Lower leg skin (tissue), 3 donors: ENCODE results near the gene SERPINC1.

Source experiments
- POLR2A ChIP-seq, 2 donors: fragments of 450-650 bp; IDR thresholded peaks; one replicate each; pipeline ENCODE4 v1.6.1; 2016 to 2017; ENCODE audit warnings: antibody characterized with exemption in 2 of 2, mild to moderate bottlenecking in 1 of 2, moderate library complexity in 1 of 2
- TF ChIP-seq, protein P1 (sequence below), 3 donors: fragments of 450-650 bp; IDR thresholded peaks; one replicate each; pipeline ENCODE4 v1.5.1; 2016; ENCODE audit warnings: antibody characterized with exemption in 3 of 3, mild to moderate bottlenecking in 3 of 3, moderate library complexity in 2 of 3

DNA sequence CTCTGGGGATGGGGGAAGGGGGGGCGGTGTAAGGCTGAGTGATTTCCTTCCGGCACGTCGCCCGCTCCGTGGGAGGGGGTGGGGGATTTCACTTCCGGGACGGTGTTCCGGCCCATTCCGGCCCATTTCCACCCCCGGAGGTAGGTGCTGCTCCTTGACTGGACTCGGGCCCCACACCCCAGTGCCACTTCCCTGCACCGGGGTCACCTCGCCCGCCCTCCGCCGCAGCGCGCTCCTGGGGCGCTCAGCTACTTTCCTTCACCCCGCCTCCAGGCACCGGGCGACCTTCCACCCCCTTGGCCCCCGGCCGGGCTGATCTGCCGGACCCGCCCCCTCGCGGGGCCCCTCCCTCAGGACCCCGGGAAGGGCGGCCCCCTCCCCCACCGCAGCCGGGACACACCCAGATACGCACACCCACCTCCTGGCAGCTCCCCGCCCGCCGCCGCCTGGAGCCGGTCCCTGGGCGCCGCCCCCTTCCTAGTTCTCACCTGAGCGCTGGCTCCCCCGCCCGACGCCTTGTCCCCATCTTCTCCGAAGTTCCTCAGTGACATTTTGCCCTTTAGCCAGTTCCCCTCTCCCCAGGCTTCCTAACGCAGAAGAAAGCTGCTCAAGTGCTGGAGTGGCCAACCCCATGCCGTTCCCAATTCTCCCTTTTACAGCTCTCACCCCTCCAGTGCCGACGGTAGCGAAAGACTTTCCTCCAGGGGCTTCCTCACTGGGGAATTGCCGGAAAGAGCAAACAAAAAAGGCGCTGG, 48.7 kb downstream of the SERPINC1 start, which contains the start of gene ZBTB37:
- TF ChIP-seq, protein P1, sequence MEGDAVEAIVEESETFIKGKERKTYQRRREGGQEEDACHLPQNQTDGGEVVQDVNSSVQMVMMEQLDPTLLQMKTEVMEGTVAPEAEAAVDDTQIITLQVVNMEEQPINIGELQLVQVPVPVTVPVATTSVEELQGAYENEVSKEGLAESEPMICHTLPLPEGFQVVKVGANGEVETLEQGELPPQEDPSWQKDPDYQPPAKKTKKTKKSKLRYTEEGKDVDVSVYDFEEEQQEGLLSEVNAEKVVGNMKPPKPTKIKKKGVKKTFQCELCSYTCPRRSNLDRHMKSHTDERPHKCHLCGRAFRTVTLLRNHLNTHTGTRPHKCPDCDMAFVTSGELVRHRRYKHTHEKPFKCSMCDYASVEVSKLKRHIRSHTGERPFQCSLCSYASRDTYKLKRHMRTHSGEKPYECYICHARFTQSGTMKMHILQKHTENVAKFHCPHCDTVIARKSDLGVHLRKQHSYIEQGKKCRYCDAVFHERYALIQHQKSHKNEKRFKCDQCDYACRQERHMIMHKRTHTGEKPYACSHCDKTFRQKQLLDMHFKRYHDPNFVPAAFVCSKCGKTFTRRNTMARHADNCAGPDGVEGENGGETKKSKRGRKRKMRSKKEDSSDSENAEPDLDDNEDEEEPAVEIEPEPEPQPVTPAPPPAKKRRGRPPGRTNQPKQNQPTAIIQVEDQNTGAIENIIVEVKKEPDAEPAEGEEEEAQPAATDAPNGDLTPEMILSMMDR (IDR thresholded peaks at IDR 0.05): no peak
- TF ChIP-seq POLR2A (IDR thresholded peaks at IDR 0.05): no peak
